HCT116 (cell line): ENCODE measurements around the gene BTD. TPM values are rescaled to one million over a fixed set of nuclear protein-coding genes. Genes with fewer than 3 reads are reported as not detected.
A peak's percentile ranks its signal among the peaks of the same experiment; 100 is the strongest.

Experiments
- ATAC-seq: fragments of 200-7000 bp; cut with Tn5 transposase; 2 replicates; pipeline ENCODE4 v1.9.1; 2020; ENCODE audit warnings: mild to moderate bottlenecking, moderate library complexity
- BruUV-seq: library from RNA; stranded (reverse); fragments of 400-500 nt; replicated peaks from 2 replicates; lab custom pipeline; 2021; lab: Mats Ljungman, UMichigan
- CTCF ChIA-PET: fragments of 300-600 bp; sonication (Branson Sonifier 250); formaldehyde crosslinking; loops from one replicate; lab custom pipeline; 2021; ENCODE audit warnings: antibody characterized with exemption; lab: Charles Lee
- POLR2A ChIA-PET: fragments of 300-600, 350-600 bp; sonication (Branson Sonifier 250); formaldehyde crosslinking; loops from one replicate; lab custom pipeline; 2021; ENCODE audit warnings: antibody characterized with exemption; lab: Charles Lee
- RAD21 ChIA-PET, 2 experiments: fragments of 300-600 bp; sonication (Branson Sonifier 250); formaldehyde crosslinking; loops; one replicate each; lab custom pipeline; 2023; ENCODE audit warnings: low total read pairs in 2 of 2; ENCODE audit not compliant: uncharacterized antibody in 2 of 2, unreplicated experiment in 2 of 2, low non-redundant PET in 1 of 2; lab: Charles Lee
- DNase-seq: peaks from one replicate; pipeline ENCODE4 v3.0.0-alpha.2; 2010; ENCODE audit warnings: low read depth, low spot score
- H2AFZ ChIP-seq: fragments of 200-600 bp; shearing (Covaris generic), sonication (generic); 2 replicates; pipeline ENCODE4 v1.6.1; 2017; ENCODE audit warnings: low read depth, mixed run types, mixed read lengths, antibody characterized with exemption, low read length; ENCODE audit not compliant: poor library complexity, severe bottlenecking
- H3K27ac ChIP-seq: 2 replicates; pipeline ENCODE4 v1.5.1; 2012; ENCODE audit warnings: low read depth, low read length
- H3K27me3 ChIP-seq: fragments of 200-600 bp; sonication (generic); 2 replicates; pipeline ENCODE4 v1.6.1; 2016; ENCODE audit warnings: mixed run types, low read length, mixed read lengths; ENCODE audit not compliant: insufficient read depth
- H3K36me3 ChIP-seq, 2 experiments: fragments of 200-500 bp in 1 of 2; fragments of 200-600 bp in 1 of 2; sonication (Bioruptor generic) in 1 of 2; sonication (generic) in 1 of 2; 2 replicates each; pipeline versions ENCODE4 v1.5.1 to v1.6.1; 2014 to 2016; ENCODE audit warnings: low read length in 2 of 2, inconsistent platforms in 1 of 2, mixed read lengths in 1 of 2, mixed run types in 1 of 2; ENCODE audit not compliant: insufficient read depth in 2 of 2, control insufficient read depth in 1 of 2
- H3K4me1 ChIP-seq, 2 experiments: fragments of 200-600 bp in 1 of 2; sonication (generic) in 1 of 2; 2 replicates each; pipeline versions ENCODE4 v1.5.1 to v1.6.1; 2012 to 2017; ENCODE audit warnings: low read length in 2 of 2, inconsistent platforms in 1 of 2, mild to moderate bottlenecking in 1 of 2, mixed read lengths in 1 of 2, mixed run types in 1 of 2, moderate library complexity in 1 of 2; ENCODE audit not compliant: insufficient read depth in 2 of 2, control insufficient read depth in 1 of 2
- H3K4me2 ChIP-seq: fragments of 200-600 bp; sonication (generic); 2 replicates; pipeline ENCODE4 v1.6.1; 2017; ENCODE audit warnings: mixed run types, low read length, mixed read lengths
- H3K4me3 ChIP-seq, 2 experiments: fragments of 200-600 bp in 1 of 2; sonication (generic) in 1 of 2; replicated peaks in 1 of 2; 2 replicates each; pipeline ENCODE4 v1.5.1; 2011 to 2016; ENCODE audit warnings: low read length in 2 of 2, control low read depth in 1 of 2, low read depth in 1 of 2, mild to moderate bottlenecking in 1 of 2, mixed read lengths in 1 of 2, mixed run types in 1 of 2
- H3K79me2 ChIP-seq: fragments of 200-600 bp; sonication (generic); 2 replicates; pipeline ENCODE4 v1.6.1; 2017; ENCODE audit warnings: mild to moderate bottlenecking, mixed run types, low read length, moderate library complexity, mixed read lengths; ENCODE audit not compliant: insufficient read depth
- H3K9ac ChIP-seq: fragments of 200-600 bp; sonication (generic); 2 replicates; pipeline ENCODE4 v1.6.1; 2016; ENCODE audit warnings: low read length, mixed read lengths
- H3K9me2 ChIP-seq: fragments of 200-600 bp; sonication (generic), shearing (Covaris generic); 2 replicates; pipeline ENCODE4 v1.6.1; 2017; ENCODE audit warnings: mixed run types, mild to moderate bottlenecking, moderate library complexity; ENCODE audit not compliant: insufficient read depth
- H3K9me3 ChIP-seq, 2 experiments: fragments of 200-500 bp in 1 of 2; fragments of 200-600 bp in 1 of 2; sonication (Bioruptor generic) in 1 of 2; sonication (generic) in 1 of 2; 2 replicates each; pipeline ENCODE4 v1.6.1; 2014 to 2017; ENCODE audit warnings: low read length in 2 of 2, mixed read lengths in 2 of 2, inconsistent platforms in 1 of 2, low read depth in 1 of 2, mild to moderate bottlenecking in 1 of 2, mixed run types in 1 of 2, moderate library complexity in 1 of 2; ENCODE audit not compliant: control insufficient read depth in 1 of 2, insufficient read depth in 1 of 2
- H4K20me1 ChIP-seq: fragments of 200-600 bp; sonication (generic), shearing (Covaris generic); 2 replicates; pipeline ENCODE4 v1.6.1; 2017; ENCODE audit warnings: mixed run types, mild to moderate bottlenecking, moderate library complexity; ENCODE audit not compliant: insufficient read depth
- CBX3 ChIP-seq: IDR thresholded peaks from 2 replicates; pipeline ENCODE4 v1.6.1; 2012; ENCODE audit warnings: low read depth
- CTCF ChIP-seq, 3 experiments: fragments of 200-600 bp in 1 of 3; sonication (generic) in 1 of 3; IDR thresholded peaks in 2 of 3; conservative IDR thresholded peaks in 1 of 3; 2 replicates each; pipeline ENCODE4 v1.5.1; 2012 to 2017; ENCODE audit warnings: low read depth in 2 of 3, low read length in 2 of 3, antibody characterized with exemption in 1 of 3, borderline replicate concordance in 1 of 3, control low read depth in 1 of 3, mild to moderate bottlenecking in 1 of 3, mixed read lengths in 1 of 3, mixed run types in 1 of 3, moderate library complexity in 1 of 3; ENCODE audit not compliant: insufficient read depth in 1 of 3
- EGR1 ChIP-seq: IDR thresholded peaks from 2 replicates; pipeline ENCODE4 v1.6.1; 2012; ENCODE audit warnings: low read depth
- EZH2 ChIP-seq: fragments of 200-600 bp; sonication (generic); IDR thresholded peaks from 2 replicates; pipeline ENCODE4 v1.6.1; 2017; ENCODE audit warnings: antibody characterized with exemption, mixed run types
- JUND ChIP-seq: IDR thresholded peaks from 2 replicates; pipeline ENCODE4 v1.6.1; 2012
- POLR2A ChIP-seq: IDR thresholded peaks from 2 replicates; pipeline ENCODE4 v1.7.0; 2011; ENCODE audit warnings: borderline replicate concordance; ENCODE audit not compliant: insufficient read depth, insufficient read length; ENCODE audit errors: extremely low read depth
- POLR2AphosphoS5 ChIP-seq: IDR thresholded peaks from 2 replicates; pipeline ENCODE4 v1.6.1; 2011; ENCODE audit warnings: mild to moderate bottlenecking, low read depth, low read length, moderate library complexity
- RAD21 ChIP-seq: IDR thresholded peaks from 2 replicates; pipeline ENCODE4 v1.6.1; 2012; ENCODE audit warnings: low read depth, mild to moderate bottlenecking
- SP1 ChIP-seq: IDR thresholded peaks from 2 replicates; pipeline ENCODE4 v1.6.1; 2012; ENCODE audit warnings: low read depth
- SRF ChIP-seq: IDR thresholded peaks from 2 replicates; pipeline ENCODE4 v1.6.1; 2012; ENCODE audit warnings: low read depth
- ZNF274 ChIP-seq: fragments of 200-500 bp; sonication (Bioruptor generic); IDR thresholded peaks from 2 replicates; pipeline ENCODE4 v1.6.1; 2014; ENCODE audit warnings: mild to moderate bottlenecking, low read depth, low read length, inconsistent platforms
- intact Hi-C: fragments of 100-400 bp; cut with micrococcal nuclease; formaldehyde crosslinking; loops from 2 replicates; pipeline ENCODE4 v1.10.0; 2022
- total RNA-seq: library from RNA; stranded (reverse); gene quantifications from one replicate; pipeline ENCODE4 v1.2.1, GENCODE V29; 2021; ENCODE audit not compliant: unreplicated experiment

The BTD gene
- total RNA-seq, 1 experiment from 2014 or later = 5.0 TPM

GRCh38 chr3:15690748-15691147 is 89.2 kb downstream of the BTD start:
- no peaks in the 10 kb centered on the region for H3K79me2 ChIP-seq
- no TSS peak for BruUV-seq
- TF ChIP-seq JUND (no peak), POLR2A (no peak), POLR2AphosphoS5 (no peak), SP1 (no peak), SRF (no peak), CBX3 (no peak), ZNF274 (no peak), CTCF (IDR thresholded peaks at IDR 0.05 in 2 of 3, conservative IDR thresholded peaks at IDR 0.05 in 1 of 3; ENCODE audit: borderline replicate concordance in 1 of 3, insufficient read depth in 1 of 3, low read depth in 2 of 3, low read length in 2 of 3) (no peak), EZH2 (no peak), EGR1 (no peak)
- TF ChIP-seq, all 23 proteins: peak for 0
- CTCF ChIA-PET = no interaction called here
- DNase-seq (no peak), ATAC-seq (no peak)
- Histone ChIP-seq H3K27me3 (no peaks in the 10 kb centered on the region), H3K27ac (no peak overlapping the region), H3K36me3 (peaks cover 3 to 4% of the 10 kb centered on the region in 2 experiments; a peak in 2 of 4 replicates), H3K9me3 (no peaks in the 10 kb centered on the region), H2AFZ (no peak overlapping the region), H4K20me1 (no peaks in the 10 kb centered on the region), H3K9me2 (no peaks in the 10 kb centered on the region), H3K4me3 (no peak overlapping the region), H3K4me1 (no peaks in the 10 kb centered on the region), H3K9ac (no peak overlapping the region), H3K4me2 (no peak overlapping the region)
- intact Hi-C loops = no loop called here
- POLR2A ChIA-PET = no interaction called here
- RAD21 ChIA-PET = no interaction called here

GRCh38 chr3:15693355-15693754 is 91.8 kb downstream of the BTD start:
- Histone ChIP-seq H3K79me2 (no peaks in the 10 kb centered on the region), H3K4me3 (no peak overlapping the region), H3K9me2 (no peaks in the 10 kb centered on the region), H3K27me3 (no peaks in the 10 kb centered on the region), H3K4me1 (no peaks in the 10 kb centered on the region), H3K27ac (no peak overlapping the region), H4K20me1 (no peaks in the 10 kb centered on the region), H3K36me3 (peaks cover 3 to 4% of the 10 kb centered on the region in 2 experiments; a peak in 2 of 4 replicates), H3K4me2 (no peak overlapping the region), H2AFZ (no peak overlapping the region), H3K9ac (no peak overlapping the region), H3K9me3 (no peaks in the 10 kb centered on the region)
- DNase-seq = no peak
- ChIA-PET POLR2A (no interaction called here), CTCF (no interaction called here), RAD21 (no interaction called here)
- no TSS peak for BruUV-seq
- ATAC-seq = peak; percentile 58; the same call in 1 of the 2 replicates
- intact Hi-C loops = no loop called here
- peak; percentile 17; the same call in 1 of the 2 replicates for TF ChIP-seq RAD21
- peak; percentile 5 to 18 (median 7); a peak in 2 of 6 replicates for TF ChIP-seq CTCF (IDR thresholded peaks at IDR 0.05 in 2 of 3, conservative IDR thresholded peaks at IDR 0.05 in 1 of 3; ENCODE audit: borderline replicate concordance in 1 of 3, insufficient read depth in 1 of 3, low read depth in 2 of 3, low read length in 2 of 3)
- no peak for TF ChIP-seq ZNF274
